ENCODE results near the gene SERPING1. TPM values are rescaled to one million over a fixed set of nuclear protein-coding genes. Genes with fewer than 3 reads are reported as not detected.

The SERPING1 gene
- total RNA-seq, 1 experiment from 2014 or later = 1.3 TPM

- BruUV-seq (replicated peaks) = no TSS peak
- DNase-seq (ENCODE audit: low read depth, low spot score) (no peak), ATAC-seq (no peak)
- in situ Hi-C loops (cut with HindIII; ENCODE audit: low pct_unique_long_range_greater_than_20kb, low sequenced_read_pairs) (no loop called here), intact Hi-C loops (cut with micrococcal nuclease; ENCODE audit: unreplicated experiment) (loop anchor here (10.0 kb wide), 1 partner anchor 215 kb away; no protein-coding TSS in a partner anchor)
- Histone ChIP-seq H3K4me1 (ENCODE audit: control insufficient read depth, insufficient read depth, low read length) (no peaks in the 10 kb centered on the region), H3K27ac (ENCODE audit: low read length) (no peak overlapping the region), H3K9me3 (ENCODE audit: control insufficient read depth, insufficient read depth, low read depth, low read length) (no peaks in the 10 kb centered on the region), H3K4me3 (ENCODE audit: low read depth in 2 of 2, low read length in 2 of 2) (no peak overlapping the region), H3K27me3 (ENCODE audit: control insufficient read depth, insufficient read depth, low read length) (no peaks in the 10 kb centered on the region), H3K36me3 (ENCODE audit: control insufficient read depth, insufficient read depth, low read length) (no peaks in the 10 kb centered on the region)
- TF ChIP-seq SIN3A (IDR thresholded peaks at IDR 0.05; ENCODE audit: borderline replicate concordance, insufficient read depth, low read depth, low read length) (no peak), CTCF (IDR thresholded peaks at IDR 0.05) (no peak), POLR2AphosphoS5 (IDR thresholded peaks at IDR 0.05; ENCODE audit: low read depth, low read length) (no peak), REST (IDR thresholded peaks at IDR 0.05; ENCODE audit: insufficient read depth in 1 of 2, low read depth in 2 of 2, low read length in 1 of 2) (no peak), TCF7L2 (IDR thresholded peaks at IDR 0.05; ENCODE audit: low read depth, low read length) (no peak)
- POLR2A ChIA-PET = no interaction called here
- CTCF ChIA-PET = interaction anchor here (0.7 kb wide), 1 partner anchor 69 kb away, joined by 3 read pairs; no protein-coding TSS in a partner anchor
Observed at GRCh38 chr11:57560146-57560545, 37.3 kb upstream of the SERPING1 start.

- H3K36me3 ChIP-seq (ENCODE audit: control insufficient read depth, insufficient read depth, low read length) = no peaks in the 10 kb centered on the region
- ChIA-PET CTCF (interaction anchor here (0.7 kb wide), 1 partner anchor 82 kb away, joined by 3 read pairs; no protein-coding TSS in a partner anchor), POLR2A (no interaction called here)
- in situ Hi-C loops (cut with HindIII; ENCODE audit: low pct_unique_long_range_greater_than_20kb, low sequenced_read_pairs) = no loop called here
- H3K27me3 ChIP-seq (ENCODE audit: control insufficient read depth, insufficient read depth, low read length) = no peaks in the 10 kb centered on the region
- intact Hi-C loops (cut with micrococcal nuclease; ENCODE audit: unreplicated experiment) = loop anchor here (10.0 kb wide), 1 partner anchor 218 kb away; no protein-coding TSS in a partner anchor
- ATAC-seq (no peak; the same call in 1 of the 2 replicates), DNase-seq (ENCODE audit: low read depth, low spot score) (no peak)
- H3K4me1 ChIP-seq (ENCODE audit: control insufficient read depth, insufficient read depth, low read length) = peaks cover 12% of the 10 kb centered on the region
- H3K9me3 ChIP-seq (ENCODE audit: control insufficient read depth, insufficient read depth, low read depth, low read length) = no peaks in the 10 kb centered on the region
- no peak overlapping the region for H3K4me3 ChIP-seq (ENCODE audit: low read depth in 2 of 2, low read length in 2 of 2)
- H3K27ac ChIP-seq (ENCODE audit: low read length) = no peak overlapping the region
- no TSS peak for BruUV-seq (replicated peaks)
- TF ChIP-seq TCF7L2 (IDR thresholded peaks at IDR 0.05; ENCODE audit: low read depth, low read length) (no peak), REST (IDR thresholded peaks at IDR 0.05; ENCODE audit: insufficient read depth in 1 of 2, low read depth in 2 of 2, low read length in 1 of 2) (no peak), CTCF (IDR thresholded peaks at IDR 0.05) (no peak; the same call in 1 of the 2 replicates), POLR2AphosphoS5 (IDR thresholded peaks at IDR 0.05; ENCODE audit: low read depth, low read length) (no peak), SIN3A (IDR thresholded peaks at IDR 0.05; ENCODE audit: borderline replicate concordance, insufficient read depth, low read depth, low read length) (no peak)
Observed at GRCh38 chr11:57562596-57562995, 34.9 kb upstream of the SERPING1 start.
